ENCODE measurements around the gene MEI1. TPM values are rescaled to one million over a fixed set of nuclear protein-coding genes. Genes with fewer than 3 reads are reported as not detected.

Gene MEI1
- polyA plus RNA-seq, 5 donors = 2.0 to 4.3 (median 2.9) TPM

DNA sequence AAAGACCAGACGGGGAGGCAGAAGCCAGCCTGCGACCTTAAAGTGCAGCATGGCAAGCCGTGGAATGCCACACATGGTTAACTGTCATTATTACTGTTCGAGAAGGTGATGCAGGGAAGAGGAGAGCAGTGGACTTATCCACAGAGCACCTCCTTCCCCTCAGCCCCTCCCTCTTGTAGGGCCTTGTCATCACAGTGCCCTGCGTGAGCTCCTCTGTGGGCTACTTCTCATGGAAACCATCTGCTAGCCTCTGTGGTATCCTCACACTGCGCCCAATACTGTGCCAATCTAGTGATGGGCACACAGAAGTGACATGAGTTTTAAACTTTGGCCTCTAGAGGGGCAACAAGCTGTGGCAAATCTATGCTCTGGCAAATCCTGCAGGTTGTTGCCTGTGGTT, 83.0 kb downstream of the MEI1 start:
- DNase-seq = no peak

DNA sequence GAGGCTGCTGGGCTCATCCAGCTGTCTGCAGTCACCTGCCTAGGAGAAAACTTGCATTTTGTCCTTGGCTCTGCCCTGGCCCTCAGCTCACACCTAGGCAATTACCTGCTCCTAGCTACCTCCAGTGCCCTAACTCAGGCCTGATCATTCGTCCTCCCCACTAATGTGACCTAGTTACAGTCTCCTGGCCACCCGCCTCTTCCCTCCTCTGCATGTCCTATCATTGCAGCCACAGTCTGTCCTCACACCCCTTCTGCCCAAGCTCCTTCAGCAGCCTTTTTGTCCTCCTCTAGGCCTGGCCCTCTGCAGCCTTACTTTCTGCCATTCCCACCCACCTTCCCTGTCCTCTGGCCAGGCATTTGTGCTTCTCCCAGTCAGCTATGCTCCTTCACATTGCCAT, 83.4 kb downstream of the MEI1 start:
- DNase-seq = no peak

DNA sequence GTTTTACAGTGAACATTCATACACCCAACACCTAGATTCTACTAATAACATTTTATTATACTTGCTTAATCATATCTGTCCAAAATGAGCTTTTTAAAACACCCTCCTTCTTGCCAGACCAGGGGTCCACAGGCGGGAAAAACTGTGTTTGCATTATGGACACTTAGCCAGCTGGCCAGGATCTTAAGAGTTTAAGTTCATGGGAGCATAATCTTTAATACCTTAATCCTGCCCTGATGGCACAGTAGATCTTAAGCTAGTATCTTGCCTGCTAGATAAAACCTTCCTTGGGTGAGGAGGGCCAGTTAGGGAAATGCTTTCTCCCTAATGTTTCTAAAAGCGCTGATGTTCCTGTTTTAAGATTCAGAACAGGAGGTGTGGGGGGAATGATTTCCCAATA, 88.0 kb downstream of the MEI1 start:
- DNase-seq = no peak

GRCh38 chr22:41793871-41794270, 94.6 kb downstream of the MEI1 start:
- DNase-seq = no peak

DNA sequence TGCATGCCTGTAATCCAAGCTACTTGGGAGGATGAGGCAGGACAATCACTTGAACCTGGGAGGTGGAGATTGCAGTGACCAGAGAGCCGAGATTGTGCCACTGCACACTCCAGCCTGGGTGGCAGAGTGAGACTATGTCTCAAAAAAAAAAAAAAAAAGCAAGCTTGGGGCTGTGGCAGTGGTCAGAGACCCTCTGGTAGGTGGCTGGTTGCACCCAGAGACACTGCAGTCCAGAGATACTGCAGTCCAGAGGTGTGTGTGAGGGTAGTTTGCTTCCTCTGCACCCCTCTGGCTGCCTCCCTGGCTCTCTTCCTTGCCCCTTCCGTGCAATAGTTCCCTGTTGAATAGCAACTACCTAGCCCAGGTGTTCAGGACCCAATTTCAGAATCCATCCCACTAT, 99.4 kb downstream of the MEI1 start:
- no peak for DNase-seq

- peak in 1 of 2 donors; percentile 8 for DNase-seq
Measured at GRCh38 chr22:41799486-41800347, 100.4 kb downstream of the MEI1 start.

- DNase-seq = peak; percentile 88 to 90
Measured at GRCh38 chr22:41800348-41801146, 101.2 kb downstream of the MEI1 start, which contains the start of gene CCDC134. Gene CCDC134 (plus strand): TSS chr22:41800679. CDS start chr22:41808891, 8,212 bp downstream.

GRCh38 chr22:41801147-41801819, 102.0 kb downstream of the MEI1 start:
- no peak for DNase-seq

DNA sequence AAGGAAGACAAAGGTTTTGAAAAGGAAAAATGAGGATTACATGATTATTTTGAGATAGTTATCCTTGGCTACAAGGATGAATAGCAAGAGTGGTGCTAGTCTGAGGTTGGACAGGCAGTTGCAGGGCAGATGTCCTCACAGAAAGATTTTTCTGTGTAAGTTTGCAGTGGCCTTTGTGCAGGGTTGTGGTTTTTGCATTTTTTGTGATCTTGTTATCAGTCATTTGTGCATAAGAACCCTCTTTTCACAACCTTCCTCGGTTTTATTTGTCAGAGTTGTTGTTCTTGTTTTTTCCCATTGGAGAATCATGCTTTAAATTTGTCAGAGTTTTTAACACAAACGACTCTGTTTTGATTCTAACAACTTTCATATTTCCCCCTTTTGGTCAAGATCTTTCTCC, 102.6 kb downstream of the MEI1 start:
- DNase-seq = no peak

GRCh38 chr22:41805639-41806038, 106.3 kb downstream of the MEI1 start:
- DNase-seq = no peak

DNA sequence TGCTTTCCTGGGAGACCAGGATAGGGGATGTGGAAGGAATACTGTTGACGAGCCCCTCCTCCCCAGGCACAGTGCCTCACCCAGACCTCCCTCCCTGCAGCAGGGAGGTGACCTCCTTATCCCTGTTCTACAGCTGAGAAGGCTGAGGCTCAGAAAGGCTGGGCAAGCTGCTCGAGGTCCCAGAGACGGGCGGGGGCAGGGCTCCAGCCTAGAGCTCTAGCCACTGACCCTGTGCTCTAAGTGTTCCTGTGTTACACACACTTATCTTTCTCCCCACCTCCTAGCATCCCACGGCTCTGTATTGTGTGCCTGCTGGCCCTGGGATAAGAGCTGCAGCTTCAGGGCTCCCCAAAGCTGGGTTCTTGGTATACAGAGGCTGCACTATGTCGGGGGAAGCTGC, 109.1 kb downstream of the MEI1 start:
- no peak for DNase-seq

GRCh38 chr22:41810022-41810421, 110.7 kb downstream of the MEI1 start:
- no peak for DNase-seq

GRCh38 chr22:41812805-41813545, 113.7 kb downstream of the MEI1 start:
- no peak for DNase-seq

DNA sequence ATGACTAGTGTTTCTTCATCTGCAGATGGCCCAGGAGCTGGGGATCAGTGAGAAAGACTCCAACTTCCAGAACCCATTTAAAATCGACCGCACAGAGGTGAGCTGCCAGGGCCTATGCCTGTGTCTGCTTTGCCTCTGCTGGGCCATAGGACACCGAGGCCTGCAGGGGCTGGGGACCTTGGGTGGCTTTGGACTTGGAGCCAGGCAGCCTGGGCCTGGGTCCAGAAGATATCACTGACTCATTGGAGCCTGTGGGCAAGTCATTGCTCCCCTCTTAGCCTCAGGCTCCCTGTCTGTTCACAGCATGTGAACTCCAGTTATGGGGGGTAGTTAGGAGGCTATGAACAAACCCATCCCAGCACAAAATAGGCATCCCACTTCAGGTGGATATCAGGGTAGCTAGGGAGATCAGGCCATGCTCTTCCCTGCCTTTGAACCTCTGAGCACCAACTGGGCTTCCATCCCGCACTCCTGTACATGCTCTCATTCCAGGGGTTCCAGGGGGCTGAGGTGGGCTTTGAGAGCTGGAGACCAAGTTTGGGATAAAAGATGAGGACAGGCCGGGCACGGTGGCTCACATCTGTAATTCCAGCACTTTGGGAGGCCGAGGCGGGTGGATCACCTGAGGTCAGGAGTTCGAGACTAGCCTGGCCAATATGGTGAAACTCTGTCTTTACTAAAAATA, 114.6 kb downstream of the MEI1 start:
- DNase-seq = no peak

- no peak for DNase-seq
Measured at GRCh38 chr22:41815716-41816115, 116.4 kb downstream of the MEI1 start.

- no peak for DNase-seq
Measured at GRCh38 chr22:41816241-41816640, 116.9 kb downstream of the MEI1 start.

GRCh38 chr22:41816871-41817270, 117.6 kb downstream of the MEI1 start:
- DNase-seq = no peak

- DNase-seq = no peak
Measured at GRCh38 chr22:41818011-41818410, 118.7 kb downstream of the MEI1 start.

DNA sequence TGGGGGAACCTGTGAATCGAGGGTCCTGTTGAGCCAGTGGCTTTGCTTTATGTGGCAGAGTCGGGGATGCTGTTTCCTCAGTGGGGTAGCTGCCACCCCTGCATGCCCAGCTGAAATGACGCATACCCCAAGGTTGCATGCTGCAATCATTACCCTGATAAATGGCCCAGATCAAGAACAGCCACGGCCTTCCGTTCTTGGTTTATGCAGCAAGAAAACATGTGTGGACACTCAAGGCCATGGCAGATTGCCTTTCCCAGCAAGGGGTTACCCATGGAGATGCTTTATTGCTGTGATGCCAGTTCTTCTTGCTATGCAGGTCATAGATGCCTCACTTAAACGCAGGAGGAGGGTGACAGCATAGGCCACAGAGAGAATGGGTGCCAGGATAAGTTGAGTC, 119.3 kb downstream of the MEI1 start:
- DNase-seq = no peak

GRCh38 chr22:41819257-41819656, 120.0 kb downstream of the MEI1 start:
- DNase-seq = no peak

DNA sequence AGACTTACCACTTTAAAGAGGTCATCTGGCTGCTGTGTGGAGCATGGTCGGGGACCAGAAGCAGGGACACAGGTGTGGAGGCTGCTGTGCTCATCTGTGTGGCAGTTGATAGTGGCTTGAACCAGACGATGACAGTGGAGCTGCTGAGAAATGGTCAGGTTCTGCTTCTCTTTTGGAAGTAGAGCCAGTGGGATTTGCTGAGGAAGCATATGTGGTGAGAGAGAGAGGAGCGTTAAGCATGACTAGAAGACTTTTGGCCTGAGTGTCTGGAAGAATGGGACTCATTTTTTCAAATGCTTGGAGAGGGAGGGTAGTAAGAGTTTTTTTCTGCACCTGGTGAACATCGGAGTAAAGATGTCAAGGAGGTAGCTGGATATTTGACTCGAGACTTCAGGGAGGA, 121.1 kb downstream of the MEI1 start:
- DNase-seq = no peak
